Activated naive CD8-positive, alpha-beta T cell treated with anti-CD3 and anti-CD28 coated beads, Interleukin-2, amount 50 U/mL, for 16 hours (primary cell): Measurements from ENCODE around the gene SLC38A5.
A peak's percentile ranks its signal among the peaks of the same experiment; 100 is the strongest.
"Not testable (repeated sequence)": the region's sequence is repeated elsewhere in the genome, so short reads cannot be mapped to it uniquely, and the experiment has no call there.

Experiments used
- DNase-seq: peaks from one replicate; pipeline ENCODE4 v3.0.0-alpha.2; 2020; ENCODE audit warnings: low read depth, low spot score

Gene SLC38A5

GRCh38 chrX:48468693-48469691, 1.1 kb downstream of the SLC38A5 start:
- no peak for DNase-seq

GRCh38 chrX:48468247-48468671, 1.8 kb downstream of the SLC38A5 start:
- DNase-seq: peak; percentile 39

- no peak for DNase-seq
Observed at GRCh38 chrX:48467281-48467761, 2.7 kb downstream of the SLC38A5 start.

GRCh38 chrX:48466696-48467095, 3.4 kb downstream of the SLC38A5 start:
- DNase-seq: no peak

GRCh38 chrX:48465336-48465933, 4.6 kb downstream of the SLC38A5 start:
- DNase-seq: no peak

GRCh38 chrX:48461830-48462229, 8.2 kb downstream of the SLC38A5 start:
- DNase-seq: no peak

- DNase-seq: no peak
Observed at GRCh38 chrX:48460606-48461005, 9.5 kb downstream of the SLC38A5 start.

GRCh38 chrX:48460031-48460430, 10.0 kb downstream of the SLC38A5 start:
- no peak for DNase-seq

GRCh38 chrX:48459483-48459882, 10.6 kb downstream of the SLC38A5 start:
- DNase-seq: no peak

GRCh38 chrX:48458711-48459110, 11.3 kb downstream of the SLC38A5 start:
- DNase-seq: no peak

GRCh38 chrX:48456628-48457331, 13.3 kb downstream of the SLC38A5 start:
- no peak for DNase-seq

- no peak for DNase-seq
Observed at GRCh38 chrX:48451708-48452107, 18.4 kb downstream of the SLC38A5 start.

GRCh38 chrX:48450076-48450475, 20.0 kb downstream of the SLC38A5 start:
- DNase-seq: no peak

- not testable (repeated sequence) for DNase-seq
Observed at GRCh38 chrX:48447201-48447600, 22.9 kb downstream of the SLC38A5 start.

- not testable (repeated sequence) for DNase-seq
Observed at GRCh38 chrX:48433713-48434112, 36.3 kb downstream of the SLC38A5 start.

- not testable (repeated sequence) for DNase-seq
Observed at GRCh38 chrX:48430166-48430565, 39.9 kb downstream of the SLC38A5 start.

- not testable (repeated sequence) for DNase-seq
Observed at GRCh38 chrX:48429606-48430005, 40.5 kb downstream of the SLC38A5 start.

GRCh38 chrX:48427027-48427716, 42.9 kb downstream of the SLC38A5 start:
- DNase-seq: not testable (repeated sequence)

GRCh38 chrX:48411860-48412259, 58.2 kb downstream of the SLC38A5 start, which contains the start of gene SSX4B:
Gene SSX4B (minus strand): TSS chrX:48411960. CDS start chrX:48411372, 588 bp downstream.
- not testable (repeated sequence) for DNase-seq
